A673 (cell line): Measurements from ENCODE around the gene NEB. TPM values are rescaled to one million over a fixed set of nuclear protein-coding genes. Genes with fewer than 3 reads are reported as not detected.
A peak's percentile ranks its signal among the peaks of the same experiment; 100 is the strongest.

Experiments used
- BruUV-seq: library from RNA; stranded (reverse); fragments of 400-500 nt; replicated peaks from 2 replicates; lab custom pipeline; 2021; lab: Mats Ljungman, UMichigan
- CTCF ChIA-PET: fragments of 300-600 bp; sonication (Branson Sonifier 250); formaldehyde crosslinking; loops from one replicate; lab custom pipeline; 2022; ENCODE audit warnings: antibody characterized with exemption; lab: Charles Lee
- POLR2A ChIA-PET: fragments of 300-600 bp; sonication (Branson Sonifier 250); formaldehyde crosslinking; loops from one replicate; lab custom pipeline; 2022; ENCODE audit warnings: antibody characterized with exemption; ENCODE audit not compliant: low non-redundant PET; lab: Charles Lee
- DNase-seq: peaks from one replicate; pipeline ENCODE4 v3.0.0-alpha.2; 2015; ENCODE audit warnings: low spot score
- H3K27ac ChIP-seq: fragments of 200-600 bp; sonication (generic); 2 replicates; pipeline ENCODE4 v1.5.1; 2016; ENCODE audit warnings: mixed run types, low read depth, mild to moderate bottlenecking, mixed read lengths, antibody characterized with exemption, low read length; ENCODE audit not compliant: poor library complexity, severe bottlenecking
- H3K27me3 ChIP-seq: fragments of 200-600 bp; sonication (generic); replicated peaks from 2 replicates; pipeline ENCODE4 v1.6.1; 2017; ENCODE audit warnings: mixed run types, low read depth, mild to moderate bottlenecking, mixed read lengths, antibody characterized with exemption, low read length; ENCODE audit not compliant: insufficient read depth, poor library complexity
- H3K36me3 ChIP-seq: fragments of 200-600 bp; sonication (generic); 2 replicates; pipeline ENCODE4 v1.6.1; 2016; ENCODE audit warnings: mixed run types, mild to moderate bottlenecking, mixed read lengths, antibody characterized with exemption, low read length; ENCODE audit not compliant: insufficient read depth, poor library complexity, severe bottlenecking
- H3K4me1 ChIP-seq: fragments of 200-600 bp; sonication (generic); 2 replicates; pipeline ENCODE4 v1.6.1; 2017; ENCODE audit warnings: mixed run types, mild to moderate bottlenecking, mixed read lengths, antibody characterized with exemption, low read length; ENCODE audit not compliant: insufficient read depth, poor library complexity, severe bottlenecking
- H3K4me3 ChIP-seq: fragments of 200-600 bp; sonication (generic); 2 replicates; pipeline ENCODE4 v1.5.1; 2016; ENCODE audit warnings: low read depth, mixed run types, mild to moderate bottlenecking, mixed read lengths, low read length; ENCODE audit not compliant: poor library complexity, severe bottlenecking
- H3K9me3 ChIP-seq: fragments of 200-600 bp; sonication (generic); 2 replicates; pipeline ENCODE4 v1.6.1; 2016; ENCODE audit warnings: mixed run types, low read depth, mild to moderate bottlenecking, mixed read lengths, antibody characterized with exemption, low read length; ENCODE audit not compliant: poor library complexity, severe bottlenecking
- EZH2 ChIP-seq: fragments of 200-600 bp; sonication (generic); IDR thresholded peaks from 2 replicates; pipeline ENCODE4 v1.6.1; 2017; ENCODE audit warnings: borderline replicate concordance, low read depth, mild to moderate bottlenecking, mixed read lengths, antibody characterized with exemption, low read length; ENCODE audit not compliant: poor library complexity, severe bottlenecking
- intact Hi-C: fragments of 100-400 bp; cut with micrococcal nuclease; formaldehyde crosslinking; loops from one replicate; pipeline ENCODE4 v1.10.0; 2022; ENCODE audit not compliant: unreplicated experiment
- total RNA-seq: library from RNA; stranded (reverse); gene quantifications from 2 replicates; pipeline ENCODE4 v1.2.3, GENCODE V29; 2021
- TF ChIP-seq, protein P1 (sequence below): fragments of 300-800, 200-600 bp; sonication (generic); conservative IDR thresholded peaks from 2 replicates; pipeline ENCODE4 v1.5.1; 2017; ENCODE audit warnings: low read depth, mild to moderate bottlenecking, antibody characterized with exemption, low read length, moderate library complexity, mixed read lengths

The NEB gene
- total RNA-seq, 1 experiment from 2014 or later, result 7.0 TPM

DNA sequence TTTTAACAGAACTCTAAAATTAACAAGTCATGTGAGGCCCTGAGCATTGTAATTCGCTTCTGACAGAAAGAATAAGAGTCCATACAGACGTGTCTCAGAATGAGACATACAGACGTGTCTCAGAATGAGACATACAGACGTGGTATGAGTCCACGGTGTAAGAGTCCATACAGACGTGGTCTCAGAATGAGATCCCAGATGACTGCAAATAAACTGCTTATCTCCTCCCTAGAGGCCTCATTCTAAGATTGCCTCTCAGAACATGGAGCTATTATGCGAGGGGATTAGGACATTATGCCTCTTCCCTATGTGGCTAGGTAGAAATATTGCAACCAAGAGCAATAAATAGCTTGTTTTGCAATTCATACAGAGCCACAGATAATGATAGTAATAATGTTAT, 63.9 kb downstream of the NEB start:
- intact Hi-C loops, result no loop called here
- Histone ChIP-seq H3K4me1 (peaks cover 8% of the 10 kb centered on the region), H3K27me3 (no peaks in the 10 kb centered on the region), H3K27ac (no peak overlapping the region), H3K9me3 (no peaks in the 10 kb centered on the region), H3K36me3 (no peaks in the 10 kb centered on the region), H3K4me3 (no peak overlapping the region)
- CTCF ChIA-PET, result no interaction called here
- POLR2A ChIA-PET, result no interaction called here
- peak; percentile 11 for DNase-seq
- BruUV-seq, result no TSS peak
- TF ChIP-seq EZH2, result no peak
- TF ChIP-seq, protein P1, sequence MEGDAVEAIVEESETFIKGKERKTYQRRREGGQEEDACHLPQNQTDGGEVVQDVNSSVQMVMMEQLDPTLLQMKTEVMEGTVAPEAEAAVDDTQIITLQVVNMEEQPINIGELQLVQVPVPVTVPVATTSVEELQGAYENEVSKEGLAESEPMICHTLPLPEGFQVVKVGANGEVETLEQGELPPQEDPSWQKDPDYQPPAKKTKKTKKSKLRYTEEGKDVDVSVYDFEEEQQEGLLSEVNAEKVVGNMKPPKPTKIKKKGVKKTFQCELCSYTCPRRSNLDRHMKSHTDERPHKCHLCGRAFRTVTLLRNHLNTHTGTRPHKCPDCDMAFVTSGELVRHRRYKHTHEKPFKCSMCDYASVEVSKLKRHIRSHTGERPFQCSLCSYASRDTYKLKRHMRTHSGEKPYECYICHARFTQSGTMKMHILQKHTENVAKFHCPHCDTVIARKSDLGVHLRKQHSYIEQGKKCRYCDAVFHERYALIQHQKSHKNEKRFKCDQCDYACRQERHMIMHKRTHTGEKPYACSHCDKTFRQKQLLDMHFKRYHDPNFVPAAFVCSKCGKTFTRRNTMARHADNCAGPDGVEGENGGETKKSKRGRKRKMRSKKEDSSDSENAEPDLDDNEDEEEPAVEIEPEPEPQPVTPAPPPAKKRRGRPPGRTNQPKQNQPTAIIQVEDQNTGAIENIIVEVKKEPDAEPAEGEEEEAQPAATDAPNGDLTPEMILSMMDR, result no peak

DNA sequence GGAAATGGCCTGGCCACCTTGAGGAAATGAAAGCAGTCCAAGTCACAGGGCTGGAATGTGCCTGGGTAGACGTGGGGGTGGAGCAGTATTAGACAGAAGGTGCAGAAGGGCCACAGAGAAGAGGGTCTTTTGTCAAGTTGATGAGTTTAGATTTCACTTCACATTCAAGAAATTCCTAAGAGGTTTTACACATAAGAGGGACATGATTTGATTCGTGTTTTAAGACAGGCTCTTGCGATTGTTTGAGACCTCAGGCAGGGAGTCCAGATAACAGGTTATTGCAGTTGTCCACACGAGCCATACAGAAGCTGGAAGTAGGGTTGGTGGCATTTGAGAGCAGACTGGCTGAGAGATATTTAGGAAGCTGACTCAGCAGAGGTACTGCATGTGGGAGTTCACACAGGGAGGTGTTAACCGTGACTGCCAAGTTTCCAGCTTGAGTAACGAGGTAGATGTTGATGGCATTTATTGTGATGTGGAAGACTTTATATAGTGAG, 64.6 kb downstream of the NEB start:
- DNase-seq, result no peak

DNA sequence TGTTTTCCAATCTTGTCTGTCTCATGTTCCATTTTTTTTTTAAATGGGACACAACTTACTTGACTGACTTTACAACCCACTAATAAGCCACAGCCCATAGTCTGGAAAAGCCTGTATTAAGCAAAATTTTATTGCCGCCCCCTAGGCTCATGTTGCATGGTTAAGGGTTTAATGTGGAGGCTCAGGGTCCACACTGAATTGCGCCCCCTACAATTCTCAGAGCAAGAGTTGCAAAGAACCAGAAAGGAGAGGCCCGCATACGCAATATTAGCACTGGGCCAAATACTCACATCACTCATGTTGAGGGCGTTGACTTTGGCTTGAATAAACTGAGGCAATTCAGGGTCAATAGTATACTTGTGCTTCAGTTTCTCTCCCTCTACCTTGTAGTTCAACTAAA, 65.5 kb downstream of the NEB start:
- peak; percentile 11 for DNase-seq
- CTCF ChIA-PET, result no interaction called here
- TF ChIP-seq, protein P1, result no peak
- TF ChIP-seq EZH2, result no peak
- BruUV-seq, result no TSS peak
- Histone ChIP-seq H3K9me3 (no peaks in the 10 kb centered on the region), H3K27ac (no peak overlapping the region), H3K27me3 (no peaks in the 10 kb centered on the region), H3K4me3 (no peak overlapping the region), H3K4me1 (peaks cover 8% of the 10 kb centered on the region), H3K36me3 (no peaks in the 10 kb centered on the region)
- POLR2A ChIA-PET, result no interaction called here
- intact Hi-C loops, result no loop called here

More for the DNA sequence above, 64.6 kb downstream of the NEB start:
- Histone ChIP-seq H3K4me1 (peaks cover 8% of the 10 kb centered on the region), H3K27me3 (no peaks in the 10 kb centered on the region), H3K9me3 (no peaks in the 10 kb centered on the region), H3K36me3 (no peaks in the 10 kb centered on the region), H3K27ac (no peak overlapping the region), H3K4me3 (no peak overlapping the region)
- POLR2A ChIA-PET, result no interaction called here
- BruUV-seq, result no TSS peak
- CTCF ChIA-PET, result no interaction called here
- intact Hi-C loops, result no loop called here
- TF ChIP-seq, protein P1, result no peak
- no peak for TF ChIP-seq EZH2
